ENCODE measurements around the gene C6orf15. TPM values are rescaled to one million over a fixed set of nuclear protein-coding genes. Genes with fewer than 3 reads are reported as not detected.

C6orf15 gene
- polyA plus RNA-seq, 2 of the 4 experiments (the other 2 are of a cell fraction), result not detected

DNA sequence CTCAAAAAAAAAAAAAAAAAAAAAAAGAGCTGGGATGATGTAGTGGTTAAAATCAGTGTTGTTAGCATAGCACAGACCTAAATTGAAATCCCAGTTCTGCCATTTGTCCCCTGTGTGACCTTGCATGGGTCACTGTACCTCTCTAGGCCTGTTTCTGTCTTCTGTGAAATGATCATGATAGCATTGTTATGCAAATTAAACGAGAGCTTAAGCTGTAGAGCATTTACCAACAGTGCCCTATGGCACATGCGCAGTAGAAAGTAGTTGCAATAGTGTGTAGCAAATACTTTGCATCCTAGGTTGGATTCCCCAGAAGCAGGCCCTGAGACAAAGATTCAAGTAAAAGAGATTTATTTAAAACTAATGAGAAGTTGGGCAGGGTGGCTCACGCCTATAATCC, 19.2 kb upstream of the C6orf15 start:
- 82% methylated on average over 3 of the region's 3 CpGs for WGBS (ENCODE audit: missing lambda C conversion rate)
- TF ChIP-seq, protein P1, sequence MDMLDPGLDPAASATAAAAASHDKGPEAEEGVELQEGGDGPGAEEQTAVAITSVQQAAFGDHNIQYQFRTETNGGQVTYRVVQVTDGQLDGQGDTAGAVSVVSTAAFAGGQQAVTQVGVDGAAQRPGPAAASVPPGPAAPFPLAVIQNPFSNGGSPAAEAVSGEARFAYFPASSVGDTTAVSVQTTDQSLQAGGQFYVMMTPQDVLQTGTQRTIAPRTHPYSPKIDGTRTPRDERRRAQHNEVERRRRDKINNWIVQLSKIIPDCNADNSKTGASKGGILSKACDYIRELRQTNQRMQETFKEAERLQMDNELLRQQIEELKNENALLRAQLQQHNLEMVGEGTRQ (IDR thresholded peaks at IDR 0.05), result no peak
- TF ChIP-seq JUN (IDR thresholded peaks at IDR 0.05) (no peak), EHF (CRISPR knock-in tag; IDR thresholded peaks at IDR 0.05) (no peak)
- no peak for FAIRE-seq
- Histone ChIP-seq H3K27ac (no peak overlapping the region), H3K4me3 (no peak overlapping the region), H3K4me1 (peaks cover 3% of the 10 kb centered on the region; the same call in 2 of the 3 replicates), H3K4me2 (no peak overlapping the region), H3K9me3 (no peaks in the 10 kb centered on the region)
- ChIA-PET CTCF (interaction anchor here (0.7 to 7.0 kb wide), 5 partner anchors 8 to 409 kb away, joined by 3 to 46 read pairs (median 3); partner anchors contain the start of gene PSORS1C2), POLR2A (no interaction called here)
- DNase-seq (ENCODE audit: low read depth in 1 of 2, low spot score in 1 of 2), result no peak
- ATAC-seq, result no peak

DNA sequence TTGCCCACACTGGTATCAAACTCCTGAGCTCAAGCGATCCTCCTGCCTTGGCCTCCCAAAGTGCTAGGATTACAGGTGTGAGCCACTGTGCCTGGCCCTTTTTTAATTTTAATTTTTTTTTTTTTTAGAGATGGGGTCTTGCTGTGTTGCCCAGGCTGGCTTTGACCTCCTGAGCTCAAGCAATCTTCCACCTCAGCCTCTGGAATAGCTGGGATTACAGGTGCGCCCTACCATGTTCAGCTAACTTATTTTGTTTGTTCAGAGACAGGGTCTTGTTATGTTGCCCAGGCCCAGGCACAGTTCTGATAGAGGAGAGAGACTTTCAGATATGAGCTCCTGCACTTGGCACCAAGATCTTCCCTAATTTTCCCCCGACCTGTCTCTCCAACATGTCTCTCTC, 18.4 kb upstream of the C6orf15 start:
- DNase-seq (ENCODE audit: low read depth in 1 of 2, low spot score in 1 of 2) (no peak), FAIRE-seq (no peak), ATAC-seq (no peak)
- ChIA-PET CTCF (interaction anchor here (1.0 to 7.0 kb wide), 9 partner anchors 10 to 236 kb away, joined by 3 to 46 read pairs (median 4); no protein-coding TSS in a partner anchor), POLR2A (no interaction called here)
- WGBS (ENCODE audit: missing lambda C conversion rate), result 78% methylated on average over 3 of the region's 3 CpGs
- no peak overlapping the region for H3K4me3 ChIP-seq
- TF ChIP-seq, protein P2, sequence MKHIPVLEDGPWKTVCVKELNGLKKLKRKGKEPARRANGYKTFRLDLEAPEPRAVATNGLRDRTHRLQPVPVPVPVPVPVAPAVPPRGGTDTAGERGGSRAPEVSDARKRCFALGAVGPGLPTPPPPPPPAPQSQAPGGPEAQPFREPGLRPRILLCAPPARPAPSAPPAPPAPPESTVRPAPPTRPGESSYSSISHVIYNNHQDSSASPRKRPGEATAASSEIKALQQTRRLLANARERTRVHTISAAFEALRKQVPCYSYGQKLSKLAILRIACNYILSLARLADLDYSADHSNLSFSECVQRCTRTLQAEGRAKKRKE (CRISPR knock-in tag; IDR thresholded peaks at IDR 0.05; ENCODE audit: low read depth), result no peak
- TF ChIP-seq, protein P3, sequence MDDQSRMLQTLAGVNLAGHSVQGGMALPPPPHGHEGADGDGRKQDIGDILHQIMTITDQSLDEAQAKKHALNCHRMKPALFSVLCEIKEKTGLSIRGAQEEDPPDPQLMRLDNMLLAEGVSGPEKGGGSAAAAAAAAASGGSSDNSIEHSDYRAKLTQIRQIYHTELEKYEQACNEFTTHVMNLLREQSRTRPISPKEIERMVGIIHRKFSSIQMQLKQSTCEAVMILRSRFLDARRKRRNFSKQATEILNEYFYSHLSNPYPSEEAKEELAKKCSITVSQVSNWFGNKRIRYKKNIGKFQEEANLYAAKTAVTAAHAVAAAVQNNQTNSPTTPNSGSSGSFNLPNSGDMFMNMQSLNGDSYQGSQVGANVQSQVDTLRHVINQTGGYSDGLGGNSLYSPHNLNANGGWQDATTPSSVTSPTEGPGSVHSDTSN (IDR thresholded peaks at IDR 0.05), result no peak
- TF ChIP-seq RAD21 (conservative IDR thresholded peaks at IDR 0.05 in 1 of 2, IDR thresholded peaks at IDR 0.05 in 1 of 2), result no peak
- TF ChIP-seq, protein P4, sequence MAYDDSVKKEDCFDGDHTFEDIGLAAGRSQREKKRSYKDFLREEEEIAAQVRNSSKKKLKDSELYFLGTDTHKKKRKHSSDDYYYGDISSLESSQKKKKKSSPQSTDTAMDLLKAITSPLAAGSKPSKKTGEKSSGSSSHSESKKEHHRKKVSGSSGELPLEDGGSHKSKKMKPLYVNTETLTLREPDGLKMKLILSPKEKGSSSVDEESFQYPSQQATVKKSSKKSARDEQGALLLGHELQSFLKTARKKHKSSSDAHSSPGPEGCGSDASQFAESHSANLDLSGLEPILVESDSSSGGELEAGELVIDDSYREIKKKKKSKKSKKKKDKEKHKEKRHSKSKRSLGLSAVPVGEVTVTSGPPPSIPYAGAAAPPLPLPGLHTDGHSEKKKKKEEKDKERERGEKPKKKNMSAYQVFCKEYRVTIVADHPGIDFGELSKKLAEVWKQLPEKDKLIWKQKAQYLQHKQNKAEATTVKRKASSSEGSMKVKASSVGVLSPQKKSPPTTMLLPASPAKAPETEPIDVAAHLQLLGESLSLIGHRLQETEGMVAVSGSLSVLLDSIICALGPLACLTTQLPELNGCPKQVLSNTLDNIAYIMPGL (CRISPR knock-in tag; IDR thresholded peaks at IDR 0.05; ENCODE audit: borderline replicate concordance), result no peak
- TF ChIP-seq MAFK (IDR thresholded peaks at IDR 0.05; ENCODE audit: partially characterized antibody), result no peak
- TF ChIP-seq NR3C1 (IDR thresholded peaks at IDR 0.05), result no peak
- TF ChIP-seq ZFP36 (IDR thresholded peaks at IDR 0.05; ENCODE audit: borderline replicate concordance, partially characterized antibody), result no peak
- TF ChIP-seq POLR2AphosphoS2 (conservative IDR thresholded peaks at IDR 0.05; ENCODE audit: low read length), result no peak
- TF ChIP-seq CEBPB (IDR thresholded peaks at IDR 0.05), result no peak
- TF ChIP-seq, protein P5, sequence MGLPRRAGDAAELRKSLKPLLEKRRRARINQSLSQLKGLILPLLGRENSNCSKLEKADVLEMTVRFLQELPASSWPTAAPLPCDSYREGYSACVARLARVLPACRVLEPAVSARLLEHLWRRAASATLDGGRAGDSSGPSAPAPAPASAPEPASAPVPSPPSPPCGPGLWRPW (IDR thresholded peaks at IDR 0.05), result no peak
- no peak for TF ChIP-seq PHF8 (IDR thresholded peaks at IDR 0.05; ENCODE audit: borderline replicate concordance, low read depth)
- H3K27ac ChIP-seq, result no peak overlapping the region
- no peak overlapping the region for H3K4me2 ChIP-seq
- H3K9me3 ChIP-seq, result no peaks in the 10 kb centered on the region
- H3K4me1 ChIP-seq, result peaks cover 9% of the 10 kb centered on the region

DNA sequence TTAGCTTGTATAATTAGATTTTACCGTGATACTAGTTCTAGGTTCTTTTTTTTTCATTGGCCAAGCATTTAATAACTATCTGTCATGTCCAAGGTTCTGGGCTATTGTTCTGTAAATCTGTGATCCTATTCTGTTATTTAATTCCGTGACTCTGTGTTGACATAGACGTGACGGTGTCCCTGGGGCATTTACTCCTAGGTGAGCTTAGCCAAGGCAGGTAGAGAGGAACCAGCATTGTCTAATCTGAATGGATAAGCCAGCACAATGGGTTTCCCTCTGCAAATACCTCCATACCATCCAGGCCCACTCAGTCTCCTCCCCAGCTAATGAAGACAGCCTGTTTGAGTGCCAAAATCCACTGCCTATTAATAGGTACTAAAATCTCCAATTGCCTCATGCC, 16.8 kb upstream of the C6orf15 start:
- FAIRE-seq (no peak), ATAC-seq (no peak), DNase-seq (ENCODE audit: low read depth in 1 of 2, low spot score in 1 of 2) (no peak)
- H3K4me3 ChIP-seq, result no peak overlapping the region
- peaks cover 19% of the 10 kb centered on the region for H3K4me1 ChIP-seq
- 42% methylated on average over 4 of the region's 4 CpGs for WGBS (ENCODE audit: missing lambda C conversion rate)
- H3K27ac ChIP-seq, result no peak overlapping the region
- POLR2A ChIA-PET, result no interaction called here
- CTCF ChIA-PET, result interaction anchor here (0.6 to 7.0 kb wide), 25 partner anchors 8 to 352 kb away, joined by 3 to 46 read pairs (median 4); partner anchors contain the start of genes PSORS1C1, PSORS1C2 and VARS2
- no peak overlapping the region for H3K4me2 ChIP-seq
- TF ChIP-seq, protein P6, sequence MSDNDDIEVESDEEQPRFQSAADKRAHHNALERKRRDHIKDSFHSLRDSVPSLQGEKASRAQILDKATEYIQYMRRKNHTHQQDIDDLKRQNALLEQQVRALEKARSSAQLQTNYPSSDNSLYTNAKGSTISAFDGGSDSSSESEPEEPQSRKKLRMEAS (IDR thresholded peaks at IDR 0.05), result no peak
- TF ChIP-seq RFX5 (IDR thresholded peaks at IDR 0.05) (no peak), NPAS2 (CRISPR knock-in tag; IDR thresholded peaks at IDR 0.05; ENCODE audit: borderline replicate concordance) (no peak)
- H3K9me3 ChIP-seq, result no peaks in the 10 kb centered on the region
